ENCODE data around the gene HEXB.
A peak's percentile ranks its signal among the peaks of the same experiment; 100 is the strongest.
"Not testable (repeated sequence)": the region's sequence is repeated elsewhere in the genome, so short reads cannot be mapped to it uniquely, and the experiment has no call there.

The HEXB gene

GRCh38 chr5:74738406-74738805 lies 53.4 kb downstream of the HEXB start:
- DNase-seq (ENCODE audit: low spot score), result no peak

DNA sequence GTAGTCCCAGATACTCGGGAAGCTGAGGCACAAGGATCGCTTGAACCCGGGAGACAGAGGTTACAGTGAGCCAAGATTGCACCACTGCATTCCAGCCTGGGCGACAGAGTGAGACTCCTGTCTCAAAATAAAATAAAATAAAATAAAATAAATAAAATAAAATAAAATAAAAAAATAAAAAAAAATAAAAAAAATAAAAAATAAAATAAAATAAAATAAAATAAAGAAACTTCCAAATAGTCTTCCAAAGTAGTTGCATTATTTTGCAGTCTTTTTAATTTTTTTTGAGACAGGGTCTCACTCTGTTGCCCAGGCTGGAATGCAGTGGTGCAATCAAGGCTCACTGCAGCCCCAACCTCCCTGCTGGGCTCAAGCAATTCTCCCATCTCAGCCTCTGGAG lies 63.7 kb downstream of the HEXB start:
- DNase-seq (ENCODE audit: low spot score), result not testable (repeated sequence)

GRCh38 chr5:74761241-74761640 lies 76.2 kb downstream of the HEXB start:
- no peak for DNase-seq (ENCODE audit: low spot score)

- peak; percentile 35 for DNase-seq (ENCODE audit: low spot score)
Measured at GRCh38 chr5:74762599-74762998, 77.6 kb downstream of the HEXB start.

- no peak for DNase-seq (ENCODE audit: low spot score)
Measured at GRCh38 chr5:74763504-74763903, 78.5 kb downstream of the HEXB start.

- no peak for DNase-seq (ENCODE audit: low spot score)
Measured at GRCh38 chr5:74765201-74765600, 80.2 kb downstream of the HEXB start.

GRCh38 chr5:74765929-74766328 lies 80.9 kb downstream of the HEXB start:
- DNase-seq (ENCODE audit: low spot score), result no peak

DNA sequence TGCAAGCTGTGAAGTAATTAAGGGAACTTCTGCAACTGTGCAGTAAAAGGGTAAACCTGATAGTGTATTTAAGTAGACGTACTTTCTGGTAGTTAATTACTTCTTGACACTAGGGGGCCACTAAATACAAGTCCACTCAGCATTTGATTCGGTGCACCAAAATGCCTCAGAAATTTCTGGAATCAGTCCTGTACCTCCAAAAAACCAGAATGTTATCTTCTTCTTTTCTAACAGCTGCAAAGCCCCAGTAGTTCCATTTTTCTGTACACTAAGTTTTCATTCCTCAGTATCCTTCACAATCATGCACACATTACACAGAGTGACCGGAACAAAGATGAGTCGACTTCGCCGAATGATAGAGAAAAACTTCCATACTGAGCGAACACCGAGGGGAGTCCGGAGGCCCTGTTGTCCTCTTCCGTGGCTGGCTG lies 81.4 kb downstream of the HEXB start:
- peak; percentile 31 for DNase-seq (ENCODE audit: low spot score)

DNA sequence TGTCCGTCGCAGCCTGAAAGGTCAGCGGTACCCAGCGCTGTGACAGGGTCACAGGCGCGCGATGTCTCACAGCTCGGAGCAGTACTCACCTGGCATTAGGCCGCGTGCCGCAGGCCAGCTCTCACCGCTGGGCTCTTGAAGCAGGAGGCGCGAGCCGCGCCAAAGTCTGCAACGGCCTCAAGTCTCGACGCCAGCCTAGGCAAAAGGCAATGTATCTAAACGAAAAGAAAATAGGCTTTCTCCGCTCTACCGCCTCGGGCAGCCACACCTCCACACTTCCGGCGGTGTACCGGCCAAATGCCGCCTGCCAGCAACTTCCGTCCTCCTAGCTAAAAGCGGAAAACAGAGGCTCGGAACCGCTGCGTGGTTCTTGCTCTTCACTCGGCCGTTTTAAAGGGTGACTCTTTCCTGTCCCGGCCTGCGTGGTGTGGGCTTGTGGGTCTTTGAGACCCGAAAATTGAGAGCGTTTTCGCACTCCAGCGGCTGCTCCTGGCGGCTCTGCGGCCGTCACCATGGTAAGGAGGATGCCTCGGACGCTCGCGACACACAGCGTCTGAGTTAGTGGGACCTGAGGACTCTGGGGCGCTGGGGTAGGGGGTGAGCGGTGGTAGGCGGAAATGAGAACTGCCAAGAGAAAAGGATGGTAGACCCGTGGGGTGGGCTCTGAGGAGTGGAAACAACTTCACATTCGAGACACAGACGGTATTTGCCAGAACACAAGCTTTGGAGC lies 82.0 kb downstream of the HEXB start, which contains the start of the genes GFM2 and NSA2:
Gene GFM2 (minus strand): TSS at position 269 of the 730 bp plus-strand sequence. CDS start 3,375 bp downstream, outside the sequence.
Gene NSA2 (plus strand): TSS at position 401 of the 730 bp plus-strand sequence. CDS start 112 bp downstream, at position 513.
- peak; percentile 84 for DNase-seq (ENCODE audit: low spot score)

- DNase-seq (ENCODE audit: low spot score), result peak; percentile 37
Measured at GRCh38 chr5:74767579-74767913, 82.5 kb downstream of the HEXB start.

All from AG08396 (cell line).